HepG2 (cell line): Measurements from ENCODE around the gene C1orf159. TPM values are rescaled to one million over a fixed set of nuclear protein-coding genes. Genes with fewer than 3 reads are reported as not detected.
"Not testable (repeated sequence)": the region's sequence is repeated elsewhere in the genome, so short reads cannot be mapped to it uniquely, and the experiment has no call there.

Experiments used
- ATAC-seq: fragments of 200-7000 bp; cut with Tn5 transposase; 3 replicates; pipeline ENCODE4 v1.9.1; 2020; ENCODE audit warnings: mild to moderate bottlenecking, moderate library complexity
- BruUV-seq: library from RNA; stranded (reverse); fragments of 400-500 nt; replicated peaks from 2 replicates; lab custom pipeline; 2021; lab: Mats Ljungman, UMichigan
- CTCF ChIA-PET: fragments of 300-600 bp; formaldehyde crosslinking; extraction: SDS; loops from one replicate; lab custom pipeline; 2021; ENCODE audit warnings: low total read pairs, inconsistent platforms, low intra/inter-chr PET ratio; lab: Yijun Ruan, JAX
- POLR2A ChIA-PET: fragments of 350-600 bp; sonication (Branson Sonifier 250); formaldehyde crosslinking; loops from one replicate; lab custom pipeline; 2020; ENCODE audit warnings: antibody characterized with exemption, inconsistent platforms; lab: Yijun Ruan, JAX
- DNase-seq: peaks from one replicate; pipeline ENCODE4 v3.0.0-alpha.2; 2015; ENCODE audit warnings: low spot score
- FAIRE-seq: peaks from 3 replicates; lab custom pipeline; 2011; peaks lifted over from hg19 to GRCh38; lab: Jason Lieb, UNC
- H2AFZ ChIP-seq: one replicate; pipeline ENCODE4 v1.6.1; 2011; ENCODE audit warnings: low read length, inconsistent platforms
- H3K27ac ChIP-seq: fragments of 300-600 bp; 3 replicates; pipeline ENCODE4 v1.8.0; 2011; ENCODE audit warnings: mixed run types, mild to moderate bottlenecking, mixed read lengths, low read length, inconsistent platforms; ENCODE audit not compliant: insufficient read depth; ENCODE audit errors: extremely low read length
- H3K27me3 ChIP-seq, 2 experiments: fragments of 200-600 bp in 1 of 2; 2 replicates in 1 of 2; 3 replicates in 1 of 2; pipeline versions ENCODE4 v1.6.0 to v1.8.0; 2011; ENCODE audit warnings: low read length in 2 of 2, mild to moderate bottlenecking in 2 of 2, moderate library complexity in 2 of 2, inconsistent platforms in 1 of 2; ENCODE audit not compliant: insufficient read depth in 2 of 2, control insufficient read depth in 1 of 2
- H3K36me3 ChIP-seq, 2 experiments: fragments of 200-600 bp in 1 of 2; replicated peaks in 1 of 2; 2 replicates in 1 of 2; 3 replicates in 1 of 2; pipeline versions ENCODE4 v1.5.1 to v1.8.0; 2011; ENCODE audit warnings: low read length in 2 of 2, inconsistent platforms in 1 of 2; ENCODE audit not compliant: insufficient read depth in 2 of 2, control insufficient read depth in 1 of 2
- H3K4me1 ChIP-seq: 2 replicates; pipeline ENCODE4 v1.5.1; 2012; ENCODE audit warnings: low read length, inconsistent platforms; ENCODE audit not compliant: insufficient read depth
- H3K4me2 ChIP-seq: 2 replicates; pipeline ENCODE4 v1.6.0; 2011; ENCODE audit warnings: low read depth, low read length, inconsistent platforms
- H3K4me3 ChIP-seq, 3 experiments: fragments of 200-600 bp in 1 of 3; sonication (generic), shearing (Covaris generic) in 1 of 3; replicated peaks in 1 of 3; 2 replicates each; pipeline ENCODE4 v1.5.1; 2011 to 2016; ENCODE audit warnings: low read length in 3 of 3, inconsistent platforms in 2 of 3, low read depth in 2 of 3, mild to moderate bottlenecking in 2 of 3, control low read depth in 1 of 3, mixed read lengths in 1 of 3; ENCODE audit not compliant: insufficient read depth in 1 of 3
- H3K79me2 ChIP-seq: one replicate; pipeline ENCODE4 v1.6.1; 2011; ENCODE audit warnings: low read length, inconsistent platforms; ENCODE audit not compliant: insufficient read depth
- H3K9ac ChIP-seq: 2 replicates; pipeline ENCODE4 v1.6.0; 2011; ENCODE audit warnings: mild to moderate bottlenecking, low read depth, low read length, inconsistent platforms; ENCODE audit not compliant: insufficient read depth
- H3K9me3 ChIP-seq: 2 replicates; pipeline ENCODE4 v1.5.1; 2012; ENCODE audit warnings: mild to moderate bottlenecking, low read length
- H4K20me1 ChIP-seq: 2 replicates; pipeline ENCODE4 v1.6.0; 2011; ENCODE audit warnings: inconsistent platforms, mild to moderate bottlenecking, low read length, moderate library complexity; ENCODE audit not compliant: insufficient read depth
- AGO2 ChIP-seq: fragments of 200-400 bp; formaldehyde crosslinking; optimal IDR thresholded peaks from 2 replicates; pipeline ENCODE3; 2017; ENCODE audit warnings: mild to moderate bottlenecking, low read depth, low read length, moderate library complexity
- ATAD3A ChIP-seq: sonication (generic); formaldehyde crosslinking; IDR thresholded peaks from 2 replicates; pipeline ENCODE4 v1.4.0; 2020; ENCODE audit warnings: missing genetic modification reagents
- ATF4 ChIP-seq, 2 experiments: fragments of 450-650 bp in 1 of 2; sonication (generic) in 1 of 2; formaldehyde crosslinking; IDR thresholded peaks; 2 replicates each; pipeline versions ENCODE4 v1.5.0 to v1.8.0; 2020 to 2022; ENCODE audit warnings: mild to moderate bottlenecking in 1 of 2, missing genetic modification reagents in 1 of 2
- EEA1 ChIP-seq: sonication (generic); formaldehyde crosslinking; IDR thresholded peaks from 2 replicates; pipeline ENCODE4 v1.5.1; 2020; ENCODE audit warnings: mild to moderate bottlenecking, missing genetic modification reagents, borderline replicate concordance
- GABPB1 ChIP-seq: IDR thresholded peaks from 2 replicates; pipeline ENCODE4 v1.6.1; 2016; ENCODE audit warnings: mild to moderate bottlenecking, missing genetic modification reagents, moderate library complexity, missing compliant biosample characterization
- ISL2 ChIP-seq: sonication (generic); formaldehyde crosslinking; IDR thresholded peaks from 2 replicates; pipeline ENCODE4 v1.5.0; 2020; ENCODE audit warnings: missing genetic modification reagents
- REL ChIP-seq: sonication (generic); formaldehyde crosslinking; conservative IDR thresholded peaks from 2 replicates; pipeline ENCODE4 v1.8.0; 2022; ENCODE audit warnings: mild to moderate bottlenecking, missing genetic modification reagents, moderate library complexity
- SMAD1 ChIP-seq: sonication (generic); formaldehyde crosslinking; IDR thresholded peaks from 2 replicates; pipeline ENCODE4 v1.4.0; 2020; ENCODE audit warnings: missing genetic modification reagents, low read depth, mild to moderate bottlenecking, borderline replicate concordance
- ZNF235 ChIP-seq: sonication (generic); formaldehyde crosslinking; IDR thresholded peaks from 2 replicates; pipeline ENCODE4 v1.8.1; 2023; ENCODE audit warnings: mild to moderate bottlenecking, missing genetic modification reagents, borderline replicate concordance
- ZNF329 ChIP-seq: sonication (generic); formaldehyde crosslinking; IDR thresholded peaks from 2 replicates; pipeline ENCODE4 v1.9.0; 2021; ENCODE audit warnings: low read depth, mild to moderate bottlenecking, missing genetic modification reagents
- WGBS: methylation state at CpG from one replicate; pipeline ENCODE4 v1.1.6; 2017; ENCODE audit warnings: low lambda C conversion rate; 5-methylcytosine and 5-hydroxymethylcytosine counted together
- in situ Hi-C: cut with HindIII; loops from 2 replicates; pipeline ENCODE4 v1.10.0; 2017; ENCODE audit warnings: low pct_unique_long_range_greater_than_20kb; ENCODE audit not compliant: extremely low pct_ligation_motif_present
- intact Hi-C: fragments of 100-400 bp; cut with micrococcal nuclease; formaldehyde crosslinking; loops from one replicate; pipeline ENCODE4 v1.10.0; 2022; ENCODE audit not compliant: unreplicated experiment
- polyA plus RNA-seq, 8 experiments: library from polyadenylated mRNA; depleted of rRNA in 3 of 8; stranded (reverse) in 7 of 8; unstranded in 1 of 8; fragments of >200 nt; fragmentation: Illumina TruSeq in 4 of 8; extraction: Trizol in 4 of 8; gene quantifications; 2 replicates each; pipeline versions ENCODE4 v1.2.1 to v1.2.3, GENCODE V29; 2011 to 2016; ENCODE audit warnings: low read depth in 4 of 8, missing spikeins in 1 of 8, mixed read lengths in 1 of 8; ENCODE audit not compliant: insufficient read depth in 1 of 8
- total RNA-seq, 5 experiments: library from RNA; depleted of rRNA; stranded (reverse); fragments of >200 nt; fragmentation: Illumina TruSeq; extraction: Trizol; gene quantifications; 2 replicates each; pipeline ENCODE4 v1.2.3, GENCODE V29; 2016; ENCODE audit warnings: low read depth in 1 of 5

Gene C1orf159
- total and polyA plus RNA-seq, 2 of the 13 experiments (the other 11 are each of a cell fraction or from before 2014, with no cell fraction given) = 3.8 to 6.7 TPM

DNA sequence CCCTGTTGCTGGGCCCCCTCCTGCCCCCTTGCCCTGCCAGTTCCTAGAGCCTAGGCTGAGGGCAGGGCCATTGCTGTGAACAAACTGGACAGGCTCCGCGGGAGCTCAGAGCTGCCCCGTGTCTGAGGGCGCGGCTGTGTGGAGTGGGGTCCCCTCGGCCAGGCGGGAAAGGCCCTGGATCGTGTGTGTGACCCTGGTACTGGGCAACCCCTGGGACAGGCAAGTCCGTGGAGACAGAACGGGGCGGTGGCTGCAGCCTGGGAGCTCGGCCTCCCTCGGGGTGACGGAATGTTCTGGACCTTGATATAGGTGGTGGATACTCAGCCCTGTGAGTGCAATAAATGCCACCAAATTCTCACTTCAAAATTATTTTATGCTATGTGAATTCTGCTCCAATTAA is 27.7 kb upstream of the C1orf159 start (continued):
- TF ChIP-seq ZNF235 = no peak
- TF ChIP-seq SMAD1 (CRISPR knock-in tag) = no peak
- TF ChIP-seq ATAD3A (CRISPR knock-in tag) = no peak
- no peak for TF ChIP-seq ISL2 (CRISPR knock-in tag)
- no peak for TF ChIP-seq ATF4 (CRISPR knock-in tag; IDR thresholded peaks at IDR 0.05)
- TF ChIP-seq EEA1 (CRISPR knock-in tag) = no peak
- no peak for TF ChIP-seq ZNF329 (CRISPR knock-in tag)
- no peak for TF ChIP-seq REL

GRCh38 chr1:1142844-1143243 is 27.0 kb upstream of the C1orf159 start:
- Histone ChIP-seq H3K36me3 (no peaks in the 10 kb centered on the region), H2AFZ (no peak overlapping the region), H3K27me3 (no peaks in the 10 kb centered on the region), H4K20me1 (no peaks in the 10 kb centered on the region), H3K4me3 (no peak overlapping the region), H3K79me2 (no peaks in the 10 kb centered on the region), H3K9me3 (no peaks in the 10 kb centered on the region), H3K27ac (no peak overlapping the region), H3K4me2 (no peak overlapping the region), H3K9ac (no peak overlapping the region), H3K4me1 (peaks cover 10% of the 10 kb centered on the region; the same call in 1 of the 2 replicates)
- ChIA-PET CTCF (no interaction called here), POLR2A (no interaction called here)
- DNase-seq (no peak), ATAC-seq (no peak), FAIRE-seq (no peak)
- intact Hi-C loops (no loop called here), in situ Hi-C loops (no loop called here)
- WGBS = over 99% methylated on average over 12 of the region's 19 CpGs
- no TSS peak for BruUV-seq
- peak; percentile 24 for TF ChIP-seq AGO2
- no peak for TF ChIP-seq GABPB1 (CRISPR knock-in tag)

- BruUV-seq, DNase-seq, H3K9me3 ChIP-seq, FAIRE-seq, H4K20me1 ChIP-seq, H3K36me3 ChIP-seq, POLR2A ChIA-PET, H3K79me2 ChIP-seq, H3K27ac ChIP-seq, in situ Hi-C loops, H3K27me3 ChIP-seq, H3K9ac ChIP-seq, CTCF ChIA-PET, H3K4me3 ChIP-seq, H3K4me2 ChIP-seq, ATAC-seq, intact Hi-C loops, H2AFZ ChIP-seq: not testable (repeated sequence)
- WGBS = 85% methylated on average over 15 of the region's 15 CpGs
- peaks cover 10% of the 10 kb centered on the region; the same call in 1 of the 2 replicates for H3K4me1 ChIP-seq
These were observed 26.5 kb upstream of the C1orf159 start for GRCh38 chr1:1142352-1142751.
